Lower lobe of right lung (tissue), 2 donors: ENCODE results near the gene PHF12. TPM values are rescaled to one million over a fixed set of nuclear protein-coding genes. Genes with fewer than 3 reads are reported as not detected.

Experiments used
- ATAC-seq, 2 donors: fragments of 200-7000 bp; cut with Tn5 transposase; one replicate each; pipeline ENCODE4 v1.9.1; 2020 to 2022; ENCODE audit warnings: mild to moderate bottlenecking in 2 of 2, moderate library complexity in 2 of 2
- DNase-seq: peaks from one replicate; pipeline ENCODE4 v3.0.0-alpha.2; 2020
- H3K27ac ChIP-seq: fragments of 200-600 bp; one replicate; pipeline ENCODE4 v1.8.0; 2022
- H3K27me3 ChIP-seq: fragments of 200-600 bp; one replicate; pipeline ENCODE4 v1.8.0; 2022; ENCODE audit warnings: low read depth
- H3K36me3 ChIP-seq: fragments of 200-600 bp; one replicate; pipeline ENCODE4 v1.8.0; 2022; ENCODE audit warnings: mild to moderate bottlenecking
- H3K4me1 ChIP-seq: fragments of 200-600 bp; one replicate; pipeline ENCODE4 v1.8.0; 2022
- H3K4me3 ChIP-seq: fragments of 200-600 bp; one replicate; pipeline ENCODE4 v1.8.0; 2022; ENCODE audit warnings: mild to moderate bottlenecking
- H3K9me3 ChIP-seq: fragments of 200-600 bp; one replicate; pipeline ENCODE4 v1.8.0; 2022
- intact Hi-C: fragments of 100-400 bp; cut with DNase I; formaldehyde crosslinking; loops from one replicate; pipeline ENCODE4 v1.11.0; 2022
- total RNA-seq: library from RNA; stranded (reverse); fragmentation: NEBNext Ultra II Directional; extraction: Animal tissue kit (Norgen Biotek cat#: 25700); gene quantifications from one replicate; pipeline ENCODE4 v1.2.1, GENCODE V29; 2021
- TF ChIP-seq, protein P1 (sequence below): fragments of 200-600 bp; IDR thresholded peaks from one replicate; pipeline ENCODE4 v1.8.0; 2022; ENCODE audit warnings: antibody characterized with exemption, mild to moderate bottlenecking
- donor health status: DM: no; HTN: yes; CAD: no; lungs with severe emphysema.

The PHF12 gene
- total RNA-seq, 1 donor from 2014 or later: 36.2 TPM

DNA sequence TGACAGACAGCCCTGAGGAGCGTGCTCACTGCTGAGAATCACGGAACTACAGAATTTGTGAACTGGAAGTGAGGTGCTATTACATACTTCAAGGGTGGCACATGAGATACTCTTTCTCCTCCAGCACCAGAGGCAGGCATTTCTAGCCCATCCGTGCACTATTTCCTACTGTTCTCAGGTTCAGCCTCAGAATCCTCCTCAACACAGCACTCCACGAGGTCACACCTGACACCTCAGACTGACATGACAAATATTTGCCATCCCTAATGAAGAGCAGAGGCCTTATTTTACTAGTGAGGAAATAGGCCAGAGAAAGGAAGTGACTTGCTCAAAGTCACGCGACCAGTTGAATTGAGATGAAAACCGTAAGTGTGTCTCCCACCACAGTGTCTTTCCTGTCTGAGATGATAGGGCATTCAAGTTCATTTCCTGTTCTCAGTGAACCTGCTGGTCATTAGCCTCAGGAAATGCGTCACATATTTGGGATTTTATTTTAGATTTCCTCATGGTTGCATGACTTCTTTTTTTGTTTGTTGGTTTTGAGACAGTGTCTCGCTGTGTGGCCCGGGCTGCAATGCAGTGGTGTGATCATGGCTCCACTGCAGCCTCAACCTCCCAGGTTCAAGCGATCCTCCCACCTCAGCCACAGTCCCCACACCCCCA is 30.9 kb upstream of the PHF12 start:
- Histone ChIP-seq H3K4me1 (peaks cover 24% of the 10 kb centered on the region), H3K36me3 (no peaks in the 10 kb centered on the region), H3K9me3 (no peaks in the 10 kb centered on the region), H3K27me3 (peaks cover 14% of the 10 kb centered on the region), H3K4me3 (no peak overlapping the region), H3K27ac (peak overlapping the region; percentile 70)
- ATAC-seq (peak; percentile 62 to 71), DNase-seq (no peak)
- intact Hi-C loops: no loop called here
- TF ChIP-seq, protein P1, sequence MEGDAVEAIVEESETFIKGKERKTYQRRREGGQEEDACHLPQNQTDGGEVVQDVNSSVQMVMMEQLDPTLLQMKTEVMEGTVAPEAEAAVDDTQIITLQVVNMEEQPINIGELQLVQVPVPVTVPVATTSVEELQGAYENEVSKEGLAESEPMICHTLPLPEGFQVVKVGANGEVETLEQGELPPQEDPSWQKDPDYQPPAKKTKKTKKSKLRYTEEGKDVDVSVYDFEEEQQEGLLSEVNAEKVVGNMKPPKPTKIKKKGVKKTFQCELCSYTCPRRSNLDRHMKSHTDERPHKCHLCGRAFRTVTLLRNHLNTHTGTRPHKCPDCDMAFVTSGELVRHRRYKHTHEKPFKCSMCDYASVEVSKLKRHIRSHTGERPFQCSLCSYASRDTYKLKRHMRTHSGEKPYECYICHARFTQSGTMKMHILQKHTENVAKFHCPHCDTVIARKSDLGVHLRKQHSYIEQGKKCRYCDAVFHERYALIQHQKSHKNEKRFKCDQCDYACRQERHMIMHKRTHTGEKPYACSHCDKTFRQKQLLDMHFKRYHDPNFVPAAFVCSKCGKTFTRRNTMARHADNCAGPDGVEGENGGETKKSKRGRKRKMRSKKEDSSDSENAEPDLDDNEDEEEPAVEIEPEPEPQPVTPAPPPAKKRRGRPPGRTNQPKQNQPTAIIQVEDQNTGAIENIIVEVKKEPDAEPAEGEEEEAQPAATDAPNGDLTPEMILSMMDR: no peak

DNA sequence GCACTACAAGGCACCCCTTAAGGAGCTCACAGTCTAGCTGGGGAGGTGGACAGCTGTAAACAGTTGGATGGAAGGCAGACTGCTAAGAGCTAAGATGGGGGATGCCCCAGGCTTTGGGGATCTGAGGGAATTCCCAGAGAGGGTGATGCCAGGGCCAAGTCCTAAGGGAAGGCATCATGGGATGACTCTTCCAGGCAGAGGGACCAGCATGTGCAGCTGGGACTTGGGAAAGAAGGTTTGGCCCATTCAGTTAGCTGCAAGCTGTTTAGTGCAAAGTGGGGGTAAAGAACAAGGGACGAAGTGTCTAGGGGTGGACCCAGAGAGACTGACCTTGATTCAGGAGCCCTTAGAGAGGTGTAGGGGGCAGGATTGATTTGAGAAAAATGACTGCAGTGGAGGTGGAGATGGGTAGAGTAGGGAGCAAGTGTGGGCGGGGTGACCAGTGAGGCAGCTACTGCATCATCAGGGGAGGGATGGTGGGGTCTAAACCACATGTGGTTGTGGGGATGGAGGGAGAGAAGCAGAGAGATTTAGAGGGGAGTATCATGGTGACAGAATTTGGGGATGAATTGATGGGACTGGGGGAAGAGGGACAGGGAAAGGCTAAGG is 27.1 kb upstream of the PHF12 start:
- Histone ChIP-seq H3K4me1 (peaks cover 33% of the 10 kb centered on the region), H3K27ac (no peak overlapping the region), H3K27me3 (no peaks in the 10 kb centered on the region), H3K36me3 (no peaks in the 10 kb centered on the region), H3K4me3 (no peak overlapping the region), H3K9me3 (no peaks in the 10 kb centered on the region)
- TF ChIP-seq, protein P1: no peak
- ATAC-seq (no peak), DNase-seq (no peak)
- intact Hi-C loops: no loop called here

DNA sequence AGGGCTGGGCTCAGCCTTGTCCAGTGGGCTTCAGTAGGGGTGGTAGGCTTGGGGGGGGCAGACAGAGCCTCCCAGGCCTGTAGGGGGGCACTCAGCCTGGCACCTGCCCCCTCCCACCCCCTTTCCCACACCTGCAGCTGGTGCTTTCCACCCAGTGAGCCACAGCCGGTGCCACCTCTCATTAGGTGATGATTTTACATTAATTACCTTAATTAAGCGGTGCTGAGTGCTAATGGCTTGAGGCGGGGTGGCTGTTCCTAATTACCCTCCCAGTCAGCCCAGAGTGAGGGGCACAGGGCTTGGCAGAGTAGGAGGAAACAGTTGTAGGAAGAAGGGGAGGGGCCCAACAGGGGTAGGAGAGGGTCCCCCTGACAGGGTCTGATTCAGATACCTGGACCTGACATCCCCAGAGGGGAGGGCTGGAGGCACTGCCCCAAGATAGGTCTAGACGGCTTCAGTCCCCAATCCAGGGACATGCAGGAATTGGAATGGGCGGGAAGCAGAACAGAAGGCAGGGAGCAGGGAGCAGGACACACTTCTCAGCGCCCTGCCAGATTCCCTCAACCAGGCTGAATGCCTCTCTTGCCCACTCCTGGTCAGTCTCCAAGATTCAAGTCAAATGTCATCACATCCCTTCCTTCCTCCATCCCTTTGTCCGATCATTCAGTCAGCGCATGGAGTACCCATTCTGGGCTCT is 26.5 kb upstream of the PHF12 start:
- Histone ChIP-seq H3K4me3 (no peak overlapping the region), H3K27ac (no peak overlapping the region), H3K36me3 (no peaks in the 10 kb centered on the region), H3K27me3 (no peaks in the 10 kb centered on the region), H3K9me3 (no peaks in the 10 kb centered on the region), H3K4me1 (peaks cover 28% of the 10 kb centered on the region)
- no peak for ATAC-seq
- DNase-seq: no peak
- intact Hi-C loops: no loop called here
- TF ChIP-seq, protein P1: no peak

DNA sequence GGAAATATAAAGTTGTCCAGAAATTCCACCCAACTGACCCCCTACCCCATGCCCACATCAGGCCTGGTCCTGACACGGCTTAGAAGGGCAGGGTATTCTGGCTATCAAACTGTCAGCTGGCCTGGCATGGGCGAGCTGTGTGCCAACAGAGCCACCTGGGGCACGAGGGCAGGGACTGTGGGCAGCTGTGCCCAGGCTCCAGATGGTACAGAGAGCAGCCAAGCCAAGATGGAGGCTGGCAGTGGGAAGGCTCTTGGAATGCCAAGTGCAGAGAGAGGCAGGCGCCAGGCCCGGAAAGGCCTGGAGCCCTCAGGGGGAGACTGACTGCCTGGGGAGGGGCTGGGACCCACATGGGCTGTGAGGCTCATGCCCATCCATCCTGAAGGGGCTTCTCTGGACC is 24.3 kb upstream of the PHF12 start:
- TF ChIP-seq, protein P1: no peak
- ATAC-seq: no peak
- H3K36me3 ChIP-seq: no peaks in the 10 kb centered on the region
- H3K4me1 ChIP-seq: peaks cover 16% of the 10 kb centered on the region
- no peak overlapping the region for H3K4me3 ChIP-seq
- H3K9me3 ChIP-seq: no peaks in the 10 kb centered on the region
- H3K27me3 ChIP-seq: no peaks in the 10 kb centered on the region
- DNase-seq: no peak
- intact Hi-C loops: no loop called here
- H3K27ac ChIP-seq: no peak overlapping the region

- H3K36me3 ChIP-seq: no peaks in the 10 kb centered on the region
- TF ChIP-seq, protein P1: no peak
- no peak overlapping the region for H3K27ac ChIP-seq
- no peak for DNase-seq
- no peaks in the 10 kb centered on the region for H3K9me3 ChIP-seq
- no peaks in the 10 kb centered on the region for H3K27me3 ChIP-seq
- peaks cover 21% of the 10 kb centered on the region for H3K4me1 ChIP-seq
- intact Hi-C loops: no loop called here
- H3K4me3 ChIP-seq: no peak overlapping the region
- no peak for ATAC-seq
Observed at GRCh38 chr17:28975031-28975430, 23.7 kb upstream of the PHF12 start.
